Activated CD4-positive, alpha-beta T cell treated with anti-CD3 and anti-CD28 coated beads, Interleukin-2, amount 50 U/mL, for 16 hours (primary cell): ENCODE results near the gene FURIN.
"Not testable (repeated sequence)": the region's sequence is repeated elsewhere in the genome, so short reads cannot be mapped to it uniquely, and the experiment has no call there.

Experiments used
- DNase-seq: peaks from one replicate; pipeline ENCODE4 v3.0.0-alpha.2; 2020

The FURIN gene

DNA sequence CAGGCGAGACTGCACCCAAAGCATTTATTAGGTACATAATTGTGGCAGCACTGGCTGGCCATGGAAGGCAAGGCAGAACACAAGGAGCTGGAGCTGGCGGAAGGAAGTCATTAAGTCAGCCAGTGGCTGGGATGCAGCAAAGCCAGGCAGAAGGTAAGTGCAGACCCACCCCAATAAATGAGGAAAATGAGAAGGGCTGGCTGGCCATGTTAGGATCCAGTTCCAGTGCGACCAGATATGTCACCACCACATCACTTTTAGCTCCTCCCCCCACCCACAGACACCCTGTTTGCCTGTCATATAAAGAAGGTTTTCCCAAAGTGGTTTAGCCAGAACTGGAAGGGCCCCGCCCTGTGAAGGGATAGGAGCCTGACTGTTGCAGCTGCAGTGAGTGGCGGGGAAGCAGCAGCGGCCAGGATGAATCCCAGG lies at the start of gene FURIN:
TSS of gene FURIN (plus strand) at position 328 of the 429 bp plus-strand sequence. CDS start 7,153 bp downstream, outside the sequence.
- no peak for DNase-seq

- DNase-seq, result no peak
These were observed 49.0 kb upstream of the FURIN start for GRCh38 chr15:90819390-90819789.

- no peak for DNase-seq
These were observed 48.5 kb upstream of the FURIN start for GRCh38 chr15:90819850-90820249.

- DNase-seq, result no peak
These were observed 47.9 kb upstream of the FURIN start for GRCh38 chr15:90820481-90820880.

GRCh38 chr15:90822204-90822955 lies 46.0 kb upstream of the FURIN start:
- DNase-seq, result no peak

DNA sequence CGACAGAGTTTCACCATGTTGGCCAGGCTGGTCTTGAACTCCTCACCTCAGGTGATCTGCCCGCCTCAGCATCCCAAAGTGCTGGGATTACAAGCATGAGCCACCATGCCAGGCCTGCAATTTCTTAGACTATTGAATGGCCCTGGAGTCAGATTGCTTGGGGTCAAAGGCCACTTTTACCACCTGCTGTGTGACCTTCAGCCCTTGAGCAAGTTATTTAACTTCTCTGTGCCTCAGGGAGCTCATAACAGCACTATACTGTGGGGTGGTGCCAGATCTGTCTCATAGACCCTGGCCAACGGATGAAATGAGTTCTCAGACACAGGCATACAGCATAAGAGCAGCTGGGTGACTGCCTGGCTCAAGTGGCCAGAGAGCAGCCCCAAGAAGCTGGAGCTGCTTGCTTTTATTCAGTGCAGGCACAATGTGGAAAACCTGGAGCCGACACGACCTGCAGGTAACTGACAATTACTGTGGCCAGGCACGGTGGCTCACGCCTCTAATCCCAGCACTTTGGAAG lies 44.9 kb upstream of the FURIN start:
- no peak for DNase-seq

- not testable (repeated sequence) for DNase-seq
These were observed 43.1 kb upstream of the FURIN start for GRCh38 chr15:90825115-90825899.

DNA sequence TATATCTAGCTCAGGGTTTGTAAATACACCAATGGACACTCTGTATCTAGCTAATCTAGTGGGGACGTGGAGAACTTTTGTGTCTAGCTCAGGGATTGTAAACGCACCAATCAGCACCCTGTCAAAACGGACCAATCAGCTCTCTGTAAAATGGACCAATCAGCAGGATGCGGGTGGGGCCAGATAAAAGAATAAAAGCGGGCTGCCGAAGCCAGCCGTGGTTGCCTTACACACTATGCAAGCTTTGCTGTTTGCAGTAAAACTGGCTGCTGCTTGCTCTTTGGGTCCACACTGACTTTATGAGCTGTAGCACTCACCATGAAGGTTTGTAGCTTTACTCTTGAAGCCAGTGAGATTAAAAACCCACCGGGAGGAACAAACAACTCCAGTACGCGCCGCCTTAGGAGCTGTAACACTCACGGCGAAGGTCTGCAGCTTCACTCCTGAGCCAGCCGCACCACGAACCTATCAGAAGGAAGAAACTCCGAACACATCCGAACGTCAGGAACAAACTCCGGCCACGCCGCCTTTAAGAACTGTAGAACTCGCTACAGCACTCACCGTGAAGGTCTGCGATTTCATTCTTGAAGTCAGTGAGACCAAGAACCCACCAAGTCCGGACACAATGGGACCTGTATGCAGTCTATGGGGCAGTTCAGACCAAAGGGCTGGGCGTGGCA lies 42.0 kb upstream of the FURIN start:
- DNase-seq, result not testable (repeated sequence)

DNA sequence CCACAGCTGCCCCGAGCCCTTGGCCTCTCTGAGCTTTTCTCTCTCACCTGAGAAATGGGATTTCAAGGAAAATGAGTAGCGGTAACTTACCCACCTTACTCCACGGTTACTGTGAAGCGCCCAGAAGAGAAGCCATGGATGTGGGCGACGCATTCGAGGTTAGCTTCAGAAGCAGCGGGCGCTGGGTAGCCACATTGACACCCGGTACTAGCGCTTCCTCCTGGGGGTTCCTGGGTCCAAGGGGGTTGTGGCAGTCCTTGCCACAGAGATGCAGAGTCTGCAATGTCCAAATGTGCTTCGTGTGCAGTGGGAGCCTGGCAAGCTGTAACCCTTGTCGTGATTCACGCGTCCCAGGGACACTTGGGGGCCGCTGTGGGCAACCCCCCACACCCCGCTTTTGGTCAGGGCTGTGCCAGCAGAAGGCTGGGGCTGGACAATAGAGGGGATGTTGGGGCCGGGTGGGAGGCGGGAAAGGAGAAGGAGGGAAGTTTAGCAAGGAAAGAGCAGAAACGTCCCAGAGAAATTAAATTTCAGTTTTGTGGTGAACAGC lies 41.4 kb upstream of the FURIN start:
- no peak for DNase-seq

- DNase-seq, result no peak
These were observed 40.3 kb upstream of the FURIN start for GRCh38 chr15:90828111-90828510.

DNA sequence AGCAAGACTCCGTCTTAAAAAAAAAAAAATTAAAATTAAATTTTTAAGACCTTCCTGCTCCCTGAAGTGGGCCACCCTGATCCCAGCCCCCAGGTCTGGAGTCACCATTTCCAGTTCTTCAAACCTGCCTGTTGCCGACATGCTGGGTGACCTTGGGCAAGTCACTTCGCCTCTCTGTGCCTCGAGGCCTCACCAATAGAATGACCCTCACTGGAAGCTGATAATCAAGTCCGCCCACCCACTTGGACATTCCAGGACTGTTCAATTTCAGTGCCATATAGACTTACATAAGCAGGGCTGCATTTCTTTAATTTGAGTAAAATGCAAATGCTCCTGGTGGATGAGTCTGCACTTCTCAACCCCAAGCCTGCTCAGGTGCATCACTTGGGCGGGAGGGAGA lies 39.3 kb upstream of the FURIN start:
- no peak for DNase-seq

DNA sequence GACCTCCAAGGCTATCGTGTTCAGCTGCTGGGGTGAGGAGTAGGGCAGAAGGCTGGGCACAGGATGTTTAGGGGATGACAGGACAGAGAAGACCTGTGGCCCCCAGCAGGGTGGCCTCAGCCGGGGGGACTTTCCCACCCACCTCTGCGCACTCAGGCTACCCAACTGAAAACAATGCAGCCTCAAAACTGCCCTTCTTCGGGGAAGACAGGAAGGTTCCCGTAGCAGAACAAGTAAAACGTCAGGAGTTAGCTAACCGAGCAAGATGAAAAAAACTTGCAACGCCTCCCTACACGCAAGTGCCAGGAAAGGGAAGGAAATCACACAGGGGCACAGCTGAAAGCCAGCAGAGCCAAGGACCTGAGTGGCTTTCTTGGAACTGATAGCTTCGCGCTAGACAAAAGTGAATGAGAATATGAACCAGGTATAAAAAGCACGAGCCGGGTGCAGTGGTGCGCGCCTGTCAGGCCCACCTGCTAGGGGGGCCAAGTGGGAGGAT lies 38.4 kb upstream of the FURIN start:
- DNase-seq, result peak; percentile 93

DNA sequence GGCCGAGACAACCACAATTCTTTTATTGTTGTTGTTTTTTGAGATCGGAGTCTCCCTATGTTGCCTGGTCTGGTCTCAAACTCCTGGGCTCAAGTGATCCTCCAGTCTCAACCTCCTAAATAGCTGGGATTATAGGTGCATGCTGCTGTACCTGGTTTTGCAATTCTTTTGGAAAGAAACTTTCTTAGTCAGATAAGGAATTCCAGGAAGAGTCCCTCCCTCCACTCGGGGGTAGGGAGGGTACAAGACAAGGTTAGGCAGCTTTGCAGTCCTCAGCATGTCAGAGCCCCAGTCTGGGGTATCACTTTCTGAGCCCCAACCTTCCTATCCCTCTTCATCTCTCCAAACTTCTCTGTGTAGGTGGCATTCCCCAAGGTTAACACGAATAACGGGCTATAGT lies 33.8 kb upstream of the FURIN start:
- DNase-seq, result no peak

GRCh38 chr15:90836296-90836871 lies 32.0 kb upstream of the FURIN start:
- no peak for DNase-seq

DNA sequence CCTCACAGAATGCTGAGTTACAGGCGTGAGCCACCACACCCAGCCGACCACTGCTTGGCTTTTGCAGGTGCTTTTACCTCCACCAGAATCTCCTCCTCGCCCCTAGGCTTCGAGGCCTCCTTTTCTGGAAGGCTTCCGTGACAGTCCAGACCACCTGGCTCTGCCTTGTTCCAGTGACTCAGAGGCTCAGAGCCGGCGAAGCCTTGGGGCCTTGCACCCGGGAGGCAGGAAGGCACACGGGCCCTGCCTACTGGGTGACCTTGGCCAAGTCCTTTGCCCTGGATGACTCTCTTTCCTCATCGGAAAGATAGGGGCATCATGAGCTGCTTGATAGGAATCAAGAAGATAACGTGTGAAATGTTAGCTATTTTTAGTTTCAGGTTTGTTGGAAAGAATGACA lies 31.3 kb upstream of the FURIN start:
- peak; percentile 77 for DNase-seq

DNA sequence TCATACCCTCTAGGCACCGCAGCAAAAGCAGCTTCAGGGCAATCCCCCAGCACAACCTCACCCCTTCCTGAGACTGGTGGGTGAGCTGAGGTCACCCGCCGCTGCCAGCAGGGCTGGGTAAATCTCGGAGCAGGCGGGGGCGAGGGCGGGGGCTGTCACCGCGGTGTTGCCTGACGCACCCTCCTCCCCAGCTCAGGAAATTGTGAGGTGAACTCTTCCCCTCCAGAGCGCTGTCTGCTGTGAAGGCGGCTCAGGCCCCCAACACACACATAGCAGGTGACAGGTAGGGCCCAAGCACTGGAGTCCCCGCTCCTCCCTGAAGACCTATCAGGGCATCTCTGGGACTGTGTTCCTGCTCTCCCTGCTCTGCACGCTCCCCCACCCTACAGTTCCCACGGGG lies 30.2 kb upstream of the FURIN start:
- peak; percentile 90 for DNase-seq

DNA sequence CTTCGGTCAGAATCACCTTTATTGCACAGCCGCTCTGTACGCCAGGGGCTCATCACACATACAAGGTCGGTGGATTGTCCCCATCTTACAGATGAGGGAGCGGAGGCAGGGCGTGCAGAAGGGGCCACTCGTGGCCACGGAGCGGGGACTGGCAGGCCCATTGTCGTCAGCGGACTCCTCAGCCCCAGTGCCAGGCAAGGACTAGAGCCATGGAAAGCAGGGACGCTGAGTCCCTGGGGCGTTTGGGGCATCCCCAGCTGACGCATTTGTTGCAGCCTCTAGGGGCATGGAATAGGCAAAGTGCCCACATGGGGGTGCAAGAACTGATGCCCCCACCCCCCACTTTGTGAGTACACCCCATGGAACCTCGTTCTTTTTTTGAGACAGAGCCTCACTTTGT lies 29.8 kb upstream of the FURIN start:
- no peak for DNase-seq

DNA sequence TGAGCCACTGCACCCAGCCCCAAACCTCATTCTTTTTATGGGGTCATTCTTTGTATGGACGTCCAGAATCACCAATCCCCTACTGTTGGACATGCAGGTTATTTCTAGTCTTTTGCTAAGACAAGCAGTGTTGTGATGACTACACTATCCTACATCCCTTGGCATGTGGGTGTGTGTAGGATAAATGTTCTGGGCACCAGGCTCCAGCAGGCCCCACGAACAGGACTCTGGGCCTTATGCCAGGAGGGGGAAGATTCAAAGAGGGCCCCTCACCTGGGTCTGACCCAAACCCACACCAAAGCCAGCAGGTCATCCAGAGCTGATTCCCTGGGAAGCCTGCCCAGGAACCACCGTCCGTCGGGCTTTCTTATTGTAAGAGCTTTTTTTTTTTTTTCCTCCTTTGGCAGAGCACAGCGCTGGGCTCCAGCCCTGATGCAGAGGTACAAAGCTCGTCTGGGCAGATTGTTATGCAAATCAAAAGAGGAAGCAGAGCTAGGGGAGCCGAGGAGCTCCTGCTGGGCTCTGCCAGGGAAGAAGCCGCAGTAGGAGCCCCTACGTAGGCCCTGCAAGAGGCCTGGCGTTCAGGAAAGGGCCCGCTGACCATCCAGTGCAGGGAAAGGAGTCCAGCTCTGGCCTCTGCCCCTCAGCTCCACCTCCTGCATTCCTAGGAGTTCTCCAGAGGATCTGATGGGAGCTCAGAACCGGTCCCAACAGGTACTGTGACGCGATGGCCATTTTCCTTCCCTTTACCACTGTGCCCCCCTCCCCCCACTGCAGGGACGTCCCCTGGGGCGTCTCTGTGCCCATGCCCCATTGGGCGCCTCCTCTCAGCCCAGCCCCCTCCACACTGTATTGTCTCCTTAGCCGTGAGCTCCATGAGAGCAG lies 29.0 kb upstream of the FURIN start:
- no peak for DNase-seq

- DNase-seq, result no peak
These were observed 28.1 kb upstream of the FURIN start for GRCh38 chr15:90840157-90840855.

GRCh38 chr15:90840954-90841353 lies 27.4 kb upstream of the FURIN start:
- no peak for DNase-seq

GRCh38 chr15:90844696-90845095 lies 23.7 kb upstream of the FURIN start:
- no peak for DNase-seq
